ENCODE measurements around the gene NOM1.
"Not testable (repeated sequence)": the region's sequence is repeated elsewhere in the genome, so short reads cannot be mapped to it uniquely, and the experiment has no call there.

The NOM1 gene

GRCh38 chr7:156940421-156941122 is 8.9 kb upstream of the NOM1 start:
- no peak for DNase-seq

GRCh38 chr7:156941393-156942182 is 7.9 kb upstream of the NOM1 start:
- no peak for DNase-seq

- no peak for DNase-seq
Measured at GRCh38 chr7:156942708-156943090, 6.8 kb upstream of the NOM1 start.

DNA sequence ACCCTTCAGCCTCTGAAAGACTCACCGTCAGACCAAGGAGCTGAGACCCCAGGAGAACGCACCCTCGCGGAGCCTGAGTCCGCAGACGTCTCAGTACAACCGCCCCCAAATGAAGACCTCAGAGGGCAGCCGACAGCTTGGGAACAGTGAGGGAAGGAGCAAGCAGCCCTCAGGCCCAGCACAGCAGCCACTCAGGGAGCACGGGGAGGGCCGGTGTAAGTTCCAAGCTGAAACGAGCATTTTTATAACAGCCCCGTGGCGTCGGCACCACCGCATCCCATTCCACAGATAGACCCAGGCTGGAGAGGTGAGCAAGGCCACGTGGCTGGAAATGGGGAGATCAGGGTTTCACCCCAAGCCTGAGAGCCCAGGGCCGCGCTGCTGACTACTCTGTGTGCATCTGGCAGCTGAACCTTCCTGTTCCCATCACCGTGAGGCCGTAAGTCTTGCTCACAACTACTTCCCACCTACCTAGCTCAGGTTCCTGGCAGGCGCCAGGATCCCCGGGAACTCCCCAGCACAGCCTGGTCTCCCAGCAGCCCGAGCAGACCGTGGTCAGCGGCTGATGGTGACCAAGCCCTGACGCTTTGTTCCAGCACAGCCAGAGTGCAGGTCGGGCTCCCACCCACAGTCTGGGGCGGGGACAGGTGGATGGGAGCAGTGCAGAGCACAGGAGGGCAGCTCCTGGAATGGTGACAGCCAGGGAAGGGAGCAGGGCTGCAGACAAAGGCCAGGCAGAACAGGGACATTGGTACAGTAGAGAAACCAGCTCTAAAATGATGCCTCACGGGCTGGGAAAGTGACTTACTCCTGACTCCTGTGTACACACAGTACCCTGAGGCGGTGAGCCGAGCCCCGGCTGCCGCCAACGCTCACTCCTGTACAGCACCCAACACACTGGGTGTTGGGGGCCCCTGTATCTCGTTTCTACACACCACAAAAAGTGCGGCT is 6.1 kb upstream of the NOM1 start:
- DNase-seq = no peak

GRCh38 chr7:156944876-156945275 is 4.6 kb upstream of the NOM1 start:
- DNase-seq = no peak

- no peak for DNase-seq
Measured at GRCh38 chr7:156947120-156947843, 2.2 kb upstream of the NOM1 start.

- peak; percentile 25 for DNase-seq
Measured at GRCh38 chr7:156948361-156948760, 1.2 kb upstream of the NOM1 start.

DNA sequence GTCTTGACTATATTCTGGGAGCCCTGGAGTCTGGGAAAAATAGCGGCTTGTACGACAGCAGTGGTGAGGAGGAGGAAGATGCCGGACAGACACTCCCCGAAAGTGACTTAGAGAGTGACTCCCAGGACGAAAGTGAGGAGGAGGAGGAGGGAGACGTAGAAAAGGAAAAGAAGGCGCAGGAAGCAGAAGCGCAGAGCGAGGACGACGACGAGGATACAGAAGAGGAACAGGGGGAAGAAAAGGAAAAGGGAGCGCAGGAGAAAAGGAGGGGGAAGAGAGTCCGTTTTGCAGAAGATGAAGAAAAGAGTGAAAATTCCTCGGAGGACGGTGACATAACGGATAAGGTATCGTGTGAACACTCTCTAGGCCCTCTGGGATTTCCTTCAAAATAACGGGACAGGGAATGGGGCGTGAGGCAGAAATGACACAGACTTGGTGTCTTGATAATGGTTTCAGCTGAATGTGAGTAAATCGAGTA is 908 bp downstream of the NOM1 start:
- peak; percentile 30 for DNase-seq

- DNase-seq = not testable (repeated sequence)
Measured at GRCh38 chr7:156953215-156953614, 3.7 kb downstream of the NOM1 start.

- no peak for DNase-seq
Measured at GRCh38 chr7:156954941-156955340, 5.4 kb downstream of the NOM1 start.

DNA sequence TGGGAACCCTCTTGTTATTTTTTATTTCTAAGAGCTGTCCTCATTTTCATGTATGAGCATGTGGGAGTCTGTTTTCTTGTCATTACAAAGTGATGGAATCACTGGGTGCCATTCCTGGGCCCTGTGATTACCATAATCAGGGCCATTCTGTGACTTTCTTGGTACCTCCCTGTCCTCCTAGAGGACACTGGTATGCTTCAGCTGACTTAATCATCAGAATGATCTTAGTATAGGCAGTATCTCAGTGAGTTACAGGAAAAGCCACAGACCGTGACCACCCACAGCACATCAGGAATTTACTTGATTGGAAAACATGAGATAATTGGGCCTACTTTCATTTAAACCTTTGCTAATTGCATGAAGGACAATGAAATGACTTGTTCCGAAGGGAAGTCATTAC is 7.2 kb downstream of the NOM1 start:
- no peak for DNase-seq

DNA sequence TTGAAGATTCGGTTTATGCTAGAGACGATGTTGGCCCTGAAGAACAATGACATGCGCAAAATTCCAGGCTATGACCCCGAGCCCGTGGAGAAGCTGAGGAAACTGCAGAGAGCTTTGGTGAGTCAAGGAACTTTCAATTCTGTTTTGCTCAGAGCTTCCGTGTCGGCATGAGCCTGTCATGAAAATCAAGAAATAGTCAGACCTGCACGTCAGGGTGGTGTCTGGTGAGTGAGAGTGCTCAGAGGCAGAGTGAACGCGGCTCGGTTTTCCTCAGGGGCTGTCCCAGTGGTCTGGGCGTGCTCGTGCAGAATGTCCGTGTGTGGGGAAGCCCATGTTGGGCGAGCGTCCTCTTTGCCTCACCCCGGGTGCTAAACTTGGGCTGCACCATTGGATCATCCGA is 12.6 kb downstream of the NOM1 start:
- no peak for DNase-seq

GRCh38 chr7:156962897-156963296 is 13.4 kb downstream of the NOM1 start:
- no peak for DNase-seq

DNA sequence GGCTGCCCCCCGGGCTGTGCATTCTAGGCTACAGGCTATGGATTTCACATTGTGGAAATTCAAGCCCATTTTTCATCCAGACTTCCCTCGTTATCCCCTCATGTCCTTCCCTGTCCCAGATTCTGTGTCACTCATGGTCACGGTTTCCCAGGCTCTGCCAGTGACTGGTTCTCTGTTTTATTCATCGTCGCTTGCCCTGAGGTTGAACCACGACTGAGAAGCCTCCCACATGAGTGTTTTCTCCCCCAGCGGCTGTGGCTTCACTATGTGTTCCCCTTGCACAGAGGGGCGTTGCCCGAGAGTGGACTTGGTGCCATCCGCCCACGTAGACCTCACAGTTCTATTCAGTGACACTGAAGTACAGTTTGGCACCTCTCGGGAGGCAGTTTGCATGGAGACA is 14.0 kb downstream of the NOM1 start:
- no peak for DNase-seq

GRCh38 chr7:156964971-156965370 is 15.5 kb downstream of the NOM1 start:
- no peak for DNase-seq

GRCh38 chr7:156966387-156966786 is 16.9 kb downstream of the NOM1 start:
- DNase-seq = no peak

DNA sequence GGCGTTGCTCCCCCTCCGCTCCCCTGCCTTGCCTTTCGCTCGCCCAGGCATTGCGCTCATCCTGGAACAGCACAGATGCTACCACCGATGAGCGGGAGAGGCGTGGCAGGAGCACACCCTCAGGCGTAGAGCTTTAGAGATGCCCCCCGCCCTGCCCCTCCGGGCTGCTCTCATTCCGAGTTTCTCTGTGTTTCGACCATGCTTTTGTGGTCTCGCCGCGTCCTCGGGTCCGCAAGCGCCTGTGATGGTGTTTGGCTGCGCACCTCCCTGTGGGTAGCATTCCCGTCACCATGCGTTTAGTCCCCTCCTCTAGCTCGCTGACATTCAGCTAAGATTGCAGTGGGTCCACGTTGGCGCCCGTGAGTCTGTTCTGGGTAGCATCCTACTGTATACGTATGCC is 18.7 kb downstream of the NOM1 start:
- DNase-seq = no peak

DNA sequence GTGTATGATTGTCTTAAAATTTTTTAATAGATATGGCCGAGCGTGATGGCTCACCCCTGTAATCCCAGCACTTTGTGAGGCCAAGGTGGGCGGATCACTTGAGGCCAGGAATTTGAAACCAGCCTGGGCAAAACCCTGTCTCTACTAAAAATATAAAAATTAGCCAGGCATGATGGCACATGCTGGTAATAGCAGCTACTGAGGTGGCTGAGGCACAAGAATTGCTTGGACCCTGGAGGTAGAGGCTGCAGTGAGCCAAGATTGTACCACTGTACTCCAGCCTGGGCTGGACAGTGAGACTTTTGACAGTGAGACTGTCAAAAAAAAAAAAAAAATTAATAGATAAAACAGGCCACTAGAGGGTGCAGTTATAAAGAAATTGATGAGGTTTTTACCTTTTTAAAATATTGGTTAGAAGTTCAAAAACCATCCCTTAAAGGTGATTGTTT is 20.5 kb downstream of the NOM1 start:
- peak; percentile 18 for DNase-seq

DNA sequence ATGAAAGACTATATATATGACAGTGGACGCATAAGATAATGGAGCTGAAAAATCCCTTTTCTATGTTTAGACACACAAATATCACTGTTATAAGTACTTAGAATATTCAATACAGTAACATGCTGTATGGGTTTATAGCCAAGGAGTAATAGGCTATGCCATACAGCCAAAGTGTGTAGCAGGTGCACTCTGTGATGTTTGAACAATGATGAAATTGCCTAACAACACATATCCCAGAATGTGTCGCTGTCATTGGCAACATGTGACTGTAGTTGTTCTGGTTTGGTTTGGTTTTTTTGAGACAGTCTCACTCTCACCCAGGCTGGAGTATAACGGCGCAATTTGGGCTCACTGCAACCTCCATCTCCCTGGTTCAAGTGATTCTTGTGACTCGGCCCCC is 26.1 kb downstream of the NOM1 start:
- no peak for DNase-seq

DNA sequence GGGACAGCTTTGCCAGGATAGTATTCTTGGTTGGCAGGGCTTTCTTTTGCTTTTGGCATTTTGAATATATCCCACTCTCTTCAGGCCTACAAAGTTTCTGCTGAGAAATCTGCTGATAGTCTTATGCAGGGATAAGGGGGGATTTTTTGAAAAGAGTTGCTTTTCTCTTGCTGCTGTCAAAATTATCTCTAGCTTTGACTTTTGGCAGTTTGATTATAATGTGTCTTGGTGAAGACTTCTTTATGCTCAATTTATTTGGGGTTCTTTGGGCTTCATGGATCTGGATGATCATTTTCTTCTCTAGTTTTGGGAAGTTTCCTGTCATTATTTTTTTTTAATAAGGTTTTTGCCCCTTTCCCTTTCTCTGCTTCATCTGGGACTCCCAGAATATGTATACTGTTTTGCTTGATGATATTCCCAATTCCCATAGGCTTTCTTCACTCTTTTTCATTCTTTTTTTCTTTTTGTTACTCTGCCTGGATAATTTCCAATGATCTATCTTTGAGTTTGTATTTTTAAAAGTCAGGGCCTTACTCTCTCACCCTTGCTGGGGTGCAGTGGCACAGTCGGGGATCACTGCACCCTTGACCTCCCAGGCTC is 29.6 kb downstream of the NOM1 start:
- DNase-seq = no peak

- peak; percentile 45 for DNase-seq
Measured at GRCh38 chr7:156979711-156980110, 30.2 kb downstream of the NOM1 start.

Data from OCI-M1 (cell line).